ENCODE data around the gene ALDH9A1. TPM values are rescaled to one million over a fixed set of nuclear protein-coding genes. Genes with fewer than 3 reads are reported as not detected.

ALDH9A1 gene
- total and polyA plus RNA-seq, 4 donors: 32.8 to 76.3 (median 51.1) TPM

GRCh38 chr1:165695031-165695430, 3.3 kb downstream of the ALDH9A1 start:
- WGBS, 2 donors: 55 to 65% methylated on average over 7 of the region's 7 CpGs

GRCh38 chr1:165688046-165688445, 10.3 kb downstream of the ALDH9A1 start:
- ATAC-seq (ENCODE audit: insufficient read depth, low FRiP score): no peak

More at GRCh38 chr1:165695031-165695430, 3.3 kb downstream of the ALDH9A1 start:
- no peaks in the 10 kb centered on the region for H3K9me3 ChIP-seq (ENCODE audit: control insufficient read depth in 4 of 4, insufficient read depth in 3 of 4, low read length in 3 of 4)
- peaks cover 0 to 29% (median 5%) of the 10 kb centered on the region in 5 donors for H3K4me1 ChIP-seq (ENCODE audit: control insufficient read depth in 5 of 5, insufficient read depth in 5 of 5, low read length in 5 of 5)
- DNase-seq (peak in 2 of 3 donors; percentile 36 to 55), ATAC-seq (ENCODE audit: insufficient read depth, low FRiP score) (no peak)
- peaks cover 0 to 8% (median 1%) of the 10 kb centered on the region in 4 donors for H3K36me3 ChIP-seq (ENCODE audit: control insufficient read depth in 4 of 4, insufficient read depth in 4 of 4, low read length in 4 of 4)
- H3K4me3 ChIP-seq: no peak overlapping the region
- H3K27ac ChIP-seq (ENCODE audit: low read depth in 1 of 2, low read length in 1 of 2): no peak overlapping the region
- TF ChIP-seq, protein P1, sequence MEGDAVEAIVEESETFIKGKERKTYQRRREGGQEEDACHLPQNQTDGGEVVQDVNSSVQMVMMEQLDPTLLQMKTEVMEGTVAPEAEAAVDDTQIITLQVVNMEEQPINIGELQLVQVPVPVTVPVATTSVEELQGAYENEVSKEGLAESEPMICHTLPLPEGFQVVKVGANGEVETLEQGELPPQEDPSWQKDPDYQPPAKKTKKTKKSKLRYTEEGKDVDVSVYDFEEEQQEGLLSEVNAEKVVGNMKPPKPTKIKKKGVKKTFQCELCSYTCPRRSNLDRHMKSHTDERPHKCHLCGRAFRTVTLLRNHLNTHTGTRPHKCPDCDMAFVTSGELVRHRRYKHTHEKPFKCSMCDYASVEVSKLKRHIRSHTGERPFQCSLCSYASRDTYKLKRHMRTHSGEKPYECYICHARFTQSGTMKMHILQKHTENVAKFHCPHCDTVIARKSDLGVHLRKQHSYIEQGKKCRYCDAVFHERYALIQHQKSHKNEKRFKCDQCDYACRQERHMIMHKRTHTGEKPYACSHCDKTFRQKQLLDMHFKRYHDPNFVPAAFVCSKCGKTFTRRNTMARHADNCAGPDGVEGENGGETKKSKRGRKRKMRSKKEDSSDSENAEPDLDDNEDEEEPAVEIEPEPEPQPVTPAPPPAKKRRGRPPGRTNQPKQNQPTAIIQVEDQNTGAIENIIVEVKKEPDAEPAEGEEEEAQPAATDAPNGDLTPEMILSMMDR (IDR thresholded peaks at IDR 0.05; ENCODE audit: control extremely low read depth, extremely low read depth): no peak
- H3K9ac ChIP-seq (ENCODE audit: insufficient read depth in 1 of 2, low read length in 2 of 2): no peak overlapping the region
- H3K27me3 ChIP-seq (ENCODE audit: control insufficient read depth in 3 of 3, insufficient read depth in 3 of 3, low read length in 2 of 3): no peaks in the 10 kb centered on the region

DNA sequence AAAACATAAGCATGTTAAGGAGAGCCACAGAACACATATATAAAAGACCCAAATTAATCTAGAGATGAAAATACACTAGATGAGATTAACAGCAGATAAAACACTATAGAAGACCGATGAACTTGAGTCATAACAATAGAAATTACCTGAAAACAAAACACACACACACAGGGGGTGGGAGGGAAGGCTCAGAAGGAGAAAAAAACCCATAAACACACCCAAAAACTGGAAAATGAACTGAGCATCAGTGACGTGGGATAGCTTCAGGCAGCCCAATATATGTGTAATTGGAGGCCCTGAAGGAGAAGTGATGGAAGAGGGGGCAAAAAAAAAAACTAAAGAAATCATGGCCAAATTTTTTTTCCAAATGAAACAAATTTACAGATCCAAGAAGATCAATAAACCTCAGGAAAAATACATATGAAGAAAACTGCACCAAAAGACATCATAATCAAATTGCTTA, 11.4 kb downstream of the ALDH9A1 start:
- WGBS, 2 donors: 85 to 89% methylated on average over 2 of the region's 2 CpGs
- Histone ChIP-seq H3K27ac (ENCODE audit: low read depth in 1 of 2, low read length in 1 of 2) (no peak overlapping the region), H3K27me3 (ENCODE audit: control insufficient read depth in 3 of 3, insufficient read depth in 3 of 3, low read length in 2 of 3) (no peaks in the 10 kb centered on the region), H3K9ac (ENCODE audit: insufficient read depth in 1 of 2, low read length in 2 of 2) (no peak overlapping the region), H3K4me1 (ENCODE audit: control insufficient read depth in 5 of 5, insufficient read depth in 5 of 5, low read length in 5 of 5) (peaks cover 0 to 14% (median 2%) of the 10 kb centered on the region in 5 donors), H3K9me3 (ENCODE audit: control insufficient read depth in 4 of 4, insufficient read depth in 3 of 4, low read length in 3 of 4) (no peaks in the 10 kb centered on the region), H3K36me3 (ENCODE audit: control insufficient read depth in 4 of 4, insufficient read depth in 4 of 4, low read length in 4 of 4) (peaks cover 7 to 35% (median 14%) of the 10 kb centered on the region in 4 donors), H3K4me3 (no peak overlapping the region)
- DNase-seq (no peak), ATAC-seq (ENCODE audit: insufficient read depth, low FRiP score) (no peak)
- TF ChIP-seq, protein P1 (IDR thresholded peaks at IDR 0.05; ENCODE audit: control extremely low read depth, extremely low read depth): no peak

More at GRCh38 chr1:165688046-165688445, 10.3 kb downstream of the ALDH9A1 start:
- Histone ChIP-seq H3K9me3 (ENCODE audit: control insufficient read depth in 4 of 4, insufficient read depth in 3 of 4, low read length in 3 of 4) (no peaks in the 10 kb centered on the region), H3K27ac (ENCODE audit: low read depth in 1 of 2, low read length in 1 of 2) (no peak overlapping the region), H3K36me3 (ENCODE audit: control insufficient read depth in 4 of 4, insufficient read depth in 4 of 4, low read length in 4 of 4) (peaks cover 2 to 24% (median 7%) of the 10 kb centered on the region in 4 donors), H3K9ac (ENCODE audit: insufficient read depth in 1 of 2, low read length in 2 of 2) (no peak overlapping the region), H3K27me3 (ENCODE audit: control insufficient read depth in 3 of 3, insufficient read depth in 3 of 3, low read length in 2 of 3) (no peaks in the 10 kb centered on the region), H3K4me3 (no peak overlapping the region), H3K4me1 (ENCODE audit: control insufficient read depth in 5 of 5, insufficient read depth in 5 of 5, low read length in 5 of 5) (peaks cover 0 to 14% (median 0%) of the 10 kb centered on the region in 5 donors)
- no peak for DNase-seq
- 97 to 98% methylated on average over 5 of the region's 5 CpGs for WGBS, 2 donors
- TF ChIP-seq, protein P1 (IDR thresholded peaks at IDR 0.05; ENCODE audit: control extremely low read depth, extremely low read depth): no peak

Data from lung (tissue), 12 donors.